ENCODE measurements around the gene SS18L1. TPM values are rescaled to one million over a fixed set of nuclear protein-coding genes. Genes with fewer than 3 reads are reported as not detected.
A peak's percentile ranks its signal among the peaks of the same experiment; 100 is the strongest.

Gene SS18L1
- total RNA-seq, 2 experiments from 2014 or later = 15.9 to 17.9 TPM

DNA sequence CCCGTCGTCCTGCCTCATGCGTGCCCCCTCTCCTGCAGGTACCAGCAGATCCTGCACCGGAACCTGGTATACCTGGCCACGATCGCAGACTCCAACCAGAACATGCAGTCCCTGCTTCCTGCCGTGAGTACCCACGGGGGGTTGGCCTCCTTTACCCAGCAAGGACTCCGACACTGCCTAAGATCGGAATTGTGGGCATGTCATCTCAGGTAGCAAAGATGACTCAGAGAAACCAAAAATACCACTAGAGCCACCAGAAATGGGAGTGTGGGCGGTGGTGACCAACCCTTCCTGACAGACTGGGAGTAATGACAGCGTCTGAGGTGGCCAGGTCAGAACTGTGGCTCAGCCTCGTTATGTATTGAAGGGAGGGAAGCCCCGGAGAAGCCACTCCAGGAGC is 16.3 kb downstream of the SS18L1 start:
- no peaks in the 10 kb centered on the region for H3K27me3 Mint-ChIP-seq (ENCODE audit: low read depth)
- peak overlapping the region; percentile 73 for H3K27ac Mint-ChIP-seq
- H3K4me3 Mint-ChIP-seq = no peak overlapping the region
- peaks cover 16% of the 10 kb centered on the region for H3K4me1 Mint-ChIP-seq (ENCODE audit: low read depth)
- peaks cover 27% of the 10 kb centered on the region for H3K36me3 Mint-ChIP-seq (ENCODE audit: low read depth)
- ChIA-PET POLR2A (no interaction called here), CTCF (no interaction called here)
- ATAC-seq (no peak), DNase-seq (peak; percentile 50)
- no peaks in the 10 kb centered on the region for H3K9me3 Mint-ChIP-seq (ENCODE audit: insufficient read depth)

DNA sequence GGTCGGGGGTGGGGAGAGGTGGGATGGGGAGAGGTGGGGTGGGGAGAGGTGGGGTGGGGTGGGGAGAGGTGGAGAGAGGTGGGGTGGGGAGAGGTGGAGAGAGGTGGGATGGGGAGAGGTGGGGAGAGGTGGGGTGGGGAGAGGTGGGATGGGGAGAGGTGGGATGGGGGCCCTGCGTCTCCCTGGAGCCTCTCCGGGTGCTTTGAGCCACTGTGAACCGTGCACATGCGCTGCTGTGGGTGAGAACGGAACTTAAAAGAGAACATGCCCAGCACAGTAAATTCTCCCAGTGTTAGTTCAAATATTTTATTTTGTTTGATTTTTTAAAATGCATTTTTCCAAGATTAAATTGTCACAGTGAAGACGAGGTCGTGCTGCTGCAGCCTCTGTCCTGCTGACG is 16.7 kb downstream of the SS18L1 start:
- ATAC-seq = no peak
- no peaks in the 10 kb centered on the region for H3K27me3 Mint-ChIP-seq (ENCODE audit: low read depth)
- CTCF ChIA-PET = no interaction called here

DNA sequence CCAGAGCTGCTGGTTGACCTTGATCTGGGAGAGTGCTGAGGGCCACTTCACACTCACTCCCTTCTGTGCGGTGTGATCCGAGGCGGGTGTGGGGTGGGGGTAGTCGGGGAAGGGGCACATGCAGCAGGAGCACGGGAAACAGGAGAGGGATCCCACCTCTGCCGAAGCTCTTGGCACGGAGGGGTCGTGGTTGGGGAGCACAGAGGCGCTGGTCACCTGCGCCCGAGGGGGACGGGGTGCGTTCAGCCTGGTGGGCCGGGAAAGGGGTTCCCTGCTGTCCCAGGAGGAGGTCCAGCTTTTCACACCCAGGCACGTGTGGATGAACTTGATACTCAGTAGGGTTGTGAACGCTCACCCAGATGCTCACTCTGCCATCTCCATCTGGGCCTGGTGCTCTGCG is 17.3 kb downstream of the SS18L1 start:
- H3K27me3 Mint-ChIP-seq (ENCODE audit: low read depth) = no peaks in the 10 kb centered on the region
- H3K4me1 Mint-ChIP-seq (ENCODE audit: low read depth) = peaks cover 16% of the 10 kb centered on the region
- no peaks in the 10 kb centered on the region for H3K9me3 Mint-ChIP-seq (ENCODE audit: insufficient read depth)
- ChIA-PET POLR2A (no interaction called here), CTCF (no interaction called here)
- peaks cover 25% of the 10 kb centered on the region for H3K36me3 Mint-ChIP-seq (ENCODE audit: low read depth)
- H3K27ac Mint-ChIP-seq = no peak overlapping the region
- DNase-seq = no peak
- H3K4me3 Mint-ChIP-seq = no peak overlapping the region
- ATAC-seq = no peak

More for the DNA sequence above, 16.7 kb downstream of the SS18L1 start:
- H3K27ac Mint-ChIP-seq = no peak overlapping the region
- POLR2A ChIA-PET = no interaction called here
- H3K9me3 Mint-ChIP-seq (ENCODE audit: insufficient read depth) = no peaks in the 10 kb centered on the region
- H3K4me3 Mint-ChIP-seq = no peak overlapping the region
- H3K36me3 Mint-ChIP-seq (ENCODE audit: low read depth) = peaks cover 28% of the 10 kb centered on the region
- no peak for DNase-seq
- H3K4me1 Mint-ChIP-seq (ENCODE audit: low read depth) = peaks cover 16% of the 10 kb centered on the region

DNA sequence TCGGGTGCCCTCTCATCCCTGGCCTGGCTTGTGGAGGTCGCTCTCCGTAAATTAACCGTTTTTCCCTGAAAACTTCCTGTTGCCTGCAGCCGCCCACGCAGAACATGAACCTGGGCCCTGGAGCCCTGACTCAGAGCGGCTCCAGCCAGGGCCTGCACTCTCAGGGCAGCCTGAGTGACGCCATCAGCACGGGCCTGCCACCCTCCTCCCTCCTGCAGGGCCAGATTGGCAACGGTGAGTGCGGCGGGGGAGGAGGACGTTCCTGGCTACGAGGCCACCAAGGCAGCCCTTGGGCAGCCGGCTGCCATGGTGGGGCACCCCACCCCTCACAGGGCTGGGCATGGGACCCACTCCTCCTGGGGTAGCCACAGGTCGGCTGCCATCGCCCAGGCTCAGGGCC is 17.8 kb downstream of the SS18L1 start:
- ATAC-seq = no peak
- H3K27ac Mint-ChIP-seq = no peak overlapping the region
- peaks cover 30% of the 10 kb centered on the region for H3K36me3 Mint-ChIP-seq (ENCODE audit: low read depth)
- no peak for DNase-seq
- H3K4me1 Mint-ChIP-seq (ENCODE audit: low read depth) = peaks cover 16% of the 10 kb centered on the region
- ChIA-PET POLR2A (no interaction called here), CTCF (no interaction called here)
- no peak overlapping the region for H3K4me3 Mint-ChIP-seq
- H3K27me3 Mint-ChIP-seq (ENCODE audit: low read depth) = no peaks in the 10 kb centered on the region
- no peaks in the 10 kb centered on the region for H3K9me3 Mint-ChIP-seq (ENCODE audit: insufficient read depth)

DNA sequence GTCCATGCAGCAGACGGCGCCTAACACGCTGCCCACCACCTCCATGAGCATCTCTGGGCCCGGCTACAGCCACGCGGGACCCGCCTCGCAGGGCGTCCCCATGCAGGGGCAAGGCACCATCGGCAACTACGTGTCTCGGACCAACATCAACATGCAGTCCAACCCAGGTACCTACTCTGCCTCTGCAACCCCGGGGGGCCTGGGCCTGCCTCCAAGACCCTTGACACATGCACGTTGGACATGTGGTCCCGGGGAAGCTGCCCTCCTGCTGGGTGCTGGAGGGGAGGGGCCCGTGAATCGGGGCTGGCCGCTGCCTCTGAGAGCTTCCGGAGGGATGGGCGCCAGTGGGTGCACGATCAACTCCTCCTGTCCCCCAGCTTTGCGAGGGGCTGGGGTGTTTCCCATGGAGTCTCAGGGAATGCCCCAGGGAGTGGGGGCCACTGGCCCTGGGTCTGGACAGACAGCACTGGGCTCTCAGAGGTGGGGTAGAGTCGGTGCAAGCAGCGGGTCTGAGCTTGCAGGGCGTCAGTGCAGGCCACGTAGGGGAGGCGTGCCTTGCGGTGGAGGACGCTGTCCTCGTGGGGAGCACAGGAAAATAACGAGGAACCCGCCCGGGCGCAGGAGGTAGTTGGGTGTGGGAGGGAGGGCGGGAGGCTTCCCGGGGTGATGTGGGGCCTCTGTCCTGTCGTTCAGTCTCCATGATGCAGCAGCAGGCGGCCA is 19.4 kb downstream of the SS18L1 start:
- ChIA-PET CTCF (no interaction called here), POLR2A (no interaction called here)
- no peak for DNase-seq
- H3K9me3 Mint-ChIP-seq (ENCODE audit: insufficient read depth) = no peaks in the 10 kb centered on the region
- H3K27ac Mint-ChIP-seq = no peak overlapping the region
- no peaks in the 10 kb centered on the region for H3K27me3 Mint-ChIP-seq (ENCODE audit: low read depth)
- H3K36me3 Mint-ChIP-seq (ENCODE audit: low read depth) = peaks cover 31% of the 10 kb centered on the region
- H3K4me3 Mint-ChIP-seq = no peak overlapping the region
- H3K4me1 Mint-ChIP-seq (ENCODE audit: low read depth) = peaks cover 16% of the 10 kb centered on the region
- no peak for ATAC-seq

DNA sequence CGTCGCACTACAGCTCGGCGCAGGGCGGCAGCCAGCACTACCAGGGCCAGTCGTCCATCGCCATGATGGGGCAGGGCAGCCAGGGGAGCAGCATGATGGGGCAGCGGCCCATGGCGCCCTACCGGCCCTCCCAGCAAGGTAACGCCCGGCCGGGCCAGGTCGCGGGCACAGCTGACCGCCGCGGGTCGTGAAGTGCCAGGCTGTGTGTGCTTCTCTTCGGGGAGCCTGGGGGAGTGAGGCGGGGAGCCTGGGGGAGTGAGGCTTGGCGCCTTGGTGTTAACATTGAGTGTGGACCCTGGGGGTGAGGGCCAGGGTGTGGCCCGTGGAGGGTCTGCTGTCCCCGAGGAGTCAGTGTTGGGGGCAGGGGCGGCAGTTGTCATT is 19.9 kb downstream of the SS18L1 start:
- Mint-ChIP-seq H3K27ac (no peak overlapping the region), H3K9me3 (ENCODE audit: insufficient read depth) (no peaks in the 10 kb centered on the region), H3K4me3 (no peak overlapping the region), H3K4me1 (ENCODE audit: low read depth) (peaks cover 15% of the 10 kb centered on the region), H3K27me3 (ENCODE audit: low read depth) (no peaks in the 10 kb centered on the region), H3K36me3 (ENCODE audit: low read depth) (peaks cover 33% of the 10 kb centered on the region)
- ChIA-PET POLR2A (no interaction called here), CTCF (no interaction called here)
- no peak for ATAC-seq
- DNase-seq = no peak

DNA sequence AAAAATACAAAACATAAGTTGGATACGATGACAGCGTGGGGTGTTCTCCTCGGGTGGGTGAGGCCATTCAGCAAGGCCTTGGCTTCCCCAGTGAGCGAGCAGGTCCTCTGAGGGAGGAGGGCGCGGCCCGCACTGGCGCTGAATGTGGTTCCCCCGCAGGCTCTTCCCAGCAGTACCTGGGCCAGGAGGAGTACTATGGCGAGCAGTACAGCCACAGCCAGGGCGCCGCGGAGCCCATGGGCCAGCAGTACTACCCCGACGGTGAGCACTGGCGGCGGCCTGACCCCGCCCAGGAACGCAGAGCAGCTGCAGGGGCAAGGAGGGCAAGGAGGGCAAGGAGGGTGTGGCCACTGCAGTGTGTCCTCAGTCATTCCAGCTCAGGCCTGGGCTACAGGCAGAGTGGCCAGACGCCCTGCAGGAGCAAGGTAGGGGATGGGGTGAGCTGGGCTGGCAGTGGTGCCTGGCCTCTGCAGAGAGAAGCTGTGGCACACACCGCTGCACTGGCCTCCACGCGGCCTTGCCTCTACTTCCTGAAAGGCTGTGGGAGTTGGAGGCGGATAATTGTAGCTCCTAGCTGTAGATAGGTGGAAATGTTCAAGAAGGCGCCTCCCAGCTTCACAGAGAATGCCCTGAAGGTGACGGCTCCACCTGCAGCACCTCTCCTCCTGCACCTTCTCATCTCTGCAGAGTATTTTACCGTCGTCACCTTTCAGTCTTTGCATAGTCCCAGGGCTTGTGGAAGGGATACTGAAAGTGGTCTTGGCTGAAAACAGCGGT is 20.6 kb downstream of the SS18L1 start:
- ChIA-PET CTCF (no interaction called here), POLR2A (no interaction called here)
- Mint-ChIP-seq H3K9me3 (ENCODE audit: insufficient read depth) (no peaks in the 10 kb centered on the region), H3K4me3 (no peak overlapping the region), H3K27me3 (ENCODE audit: low read depth) (no peaks in the 10 kb centered on the region), H3K27ac (no peak overlapping the region), H3K4me1 (ENCODE audit: low read depth) (peaks cover 12% of the 10 kb centered on the region), H3K36me3 (ENCODE audit: low read depth) (peaks cover 30% of the 10 kb centered on the region)
- ATAC-seq = no peak
- no peak for DNase-seq

DNA sequence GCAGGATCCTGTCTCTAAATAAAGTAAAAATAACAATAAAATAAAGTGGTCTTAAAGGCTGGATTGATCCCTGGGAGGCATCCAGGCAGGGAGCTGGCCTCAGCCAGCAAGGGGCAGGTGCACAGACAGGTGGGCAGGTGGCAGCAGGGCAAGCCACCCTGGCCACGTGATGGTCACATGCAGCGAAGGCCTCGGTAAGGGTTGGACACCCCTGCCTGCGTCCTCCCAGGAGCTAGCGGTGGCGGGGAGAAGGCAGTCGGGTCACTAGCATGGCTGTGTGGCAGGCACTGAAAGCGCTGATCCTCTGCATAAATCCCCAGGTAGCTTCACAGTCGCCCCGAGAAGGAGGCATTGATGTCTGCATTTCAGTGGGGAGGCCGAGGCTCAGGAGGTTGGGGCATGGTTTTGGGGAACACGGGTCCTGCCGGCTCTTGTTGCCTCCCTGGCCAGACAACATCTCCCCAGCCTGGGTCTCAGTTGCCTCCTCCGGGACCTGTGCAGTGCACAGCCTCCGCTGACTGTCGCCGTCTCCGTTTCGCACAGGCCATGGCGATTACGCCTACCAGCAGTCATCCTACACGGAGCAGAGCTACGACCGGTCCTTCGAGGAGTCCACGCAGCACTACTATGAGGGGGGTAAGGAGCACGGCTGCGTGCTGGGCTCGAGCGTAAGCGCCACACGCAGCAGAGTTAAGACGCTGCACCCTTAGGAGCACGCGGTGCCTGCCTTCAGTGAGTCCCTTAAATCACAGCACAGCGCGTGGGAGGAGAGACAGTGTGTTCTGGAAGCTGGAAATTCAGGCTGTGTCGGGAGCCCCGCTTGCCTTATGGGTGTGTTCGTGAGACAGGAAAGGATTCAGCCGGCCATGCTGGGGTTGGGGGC is 21.6 kb downstream of the SS18L1 start:
- DNase-seq (no peak), ATAC-seq (no peak)
- Mint-ChIP-seq H3K27me3 (ENCODE audit: low read depth) (no peaks in the 10 kb centered on the region), H3K27ac (no peak overlapping the region), H3K9me3 (ENCODE audit: insufficient read depth) (no peaks in the 10 kb centered on the region), H3K4me1 (ENCODE audit: low read depth) (peaks cover 5% of the 10 kb centered on the region), H3K36me3 (ENCODE audit: low read depth) (peaks cover 26% of the 10 kb centered on the region), H3K4me3 (no peak overlapping the region)
- POLR2A ChIA-PET = no interaction called here
- CTCF ChIA-PET = no interaction called here

DNA sequence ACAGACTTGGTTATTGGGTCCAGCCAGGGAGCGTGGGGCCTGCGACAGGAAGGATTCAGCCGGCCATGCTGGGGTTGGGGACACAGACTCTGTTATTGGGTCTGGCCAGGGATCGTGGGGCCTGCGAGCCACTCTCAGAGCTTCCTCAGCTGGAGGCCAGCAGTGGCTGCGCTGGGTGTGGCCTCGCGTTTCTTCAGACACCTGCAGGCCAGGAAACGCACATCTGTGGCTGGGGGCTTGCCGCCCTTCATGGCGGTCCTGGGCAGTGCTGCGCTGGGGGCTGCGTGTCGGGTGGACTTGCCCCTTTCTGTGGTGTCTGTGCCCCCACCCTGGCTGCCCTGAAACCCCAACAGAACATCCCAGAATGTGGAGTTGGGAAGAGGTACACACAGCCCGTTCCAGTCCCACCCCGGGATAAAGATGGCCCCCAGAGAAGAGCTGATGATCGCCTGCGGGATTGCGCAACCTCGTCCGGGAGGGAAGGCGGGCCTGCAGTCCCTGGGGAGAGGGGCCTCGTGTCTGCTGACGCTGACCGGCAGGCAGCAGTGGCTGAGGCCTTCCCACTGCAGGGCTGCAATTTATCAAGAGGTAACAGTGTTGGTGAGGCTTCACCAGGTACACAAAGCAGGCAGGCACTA is 22.3 kb downstream of the SS18L1 start:
- Mint-ChIP-seq H3K27ac (no peak overlapping the region), H3K27me3 (ENCODE audit: low read depth) (no peaks in the 10 kb centered on the region), H3K9me3 (ENCODE audit: insufficient read depth) (no peaks in the 10 kb centered on the region), H3K4me1 (ENCODE audit: low read depth) (no peaks in the 10 kb centered on the region), H3K36me3 (ENCODE audit: low read depth) (peaks cover 22% of the 10 kb centered on the region), H3K4me3 (no peak overlapping the region)
- ChIA-PET POLR2A (no interaction called here), CTCF (no interaction called here)
- ATAC-seq = no peak
- no peak for DNase-seq

DNA sequence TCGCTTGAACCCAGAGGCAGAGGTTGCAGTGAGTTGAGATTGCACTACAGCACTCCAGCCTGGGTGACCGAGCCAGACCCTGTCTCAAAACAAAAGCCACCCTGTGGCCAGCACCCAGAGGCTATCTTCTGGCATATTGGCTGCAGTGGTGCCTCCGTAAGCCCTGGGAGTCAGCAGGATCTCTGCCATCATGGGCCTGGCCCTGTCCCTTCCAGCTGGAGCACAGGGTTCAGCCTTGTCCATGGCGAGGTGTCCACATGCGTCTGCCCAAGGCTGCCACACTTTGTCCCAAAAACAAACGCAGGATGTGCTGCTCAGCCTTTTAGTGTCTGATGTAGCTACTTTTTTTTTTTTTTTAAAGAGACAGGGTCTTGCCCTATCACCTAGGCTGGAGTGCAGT is 23.9 kb downstream of the SS18L1 start:
- no peaks in the 10 kb centered on the region for H3K9me3 Mint-ChIP-seq (ENCODE audit: insufficient read depth)
- no peak overlapping the region for H3K27ac Mint-ChIP-seq
- ATAC-seq (no peak), DNase-seq (no peak)
- CTCF ChIA-PET = interaction anchor here (1.3 kb wide), 1 partner anchor 157 kb away, joined by 5 read pairs; no protein-coding TSS in a partner anchor
- no peak overlapping the region for H3K4me3 Mint-ChIP-seq
- POLR2A ChIA-PET = no interaction called here
- H3K4me1 Mint-ChIP-seq (ENCODE audit: low read depth) = no peaks in the 10 kb centered on the region
- no peaks in the 10 kb centered on the region for H3K27me3 Mint-ChIP-seq (ENCODE audit: low read depth)
- H3K36me3 Mint-ChIP-seq (ENCODE audit: low read depth) = peaks cover 19% of the 10 kb centered on the region

DNA sequence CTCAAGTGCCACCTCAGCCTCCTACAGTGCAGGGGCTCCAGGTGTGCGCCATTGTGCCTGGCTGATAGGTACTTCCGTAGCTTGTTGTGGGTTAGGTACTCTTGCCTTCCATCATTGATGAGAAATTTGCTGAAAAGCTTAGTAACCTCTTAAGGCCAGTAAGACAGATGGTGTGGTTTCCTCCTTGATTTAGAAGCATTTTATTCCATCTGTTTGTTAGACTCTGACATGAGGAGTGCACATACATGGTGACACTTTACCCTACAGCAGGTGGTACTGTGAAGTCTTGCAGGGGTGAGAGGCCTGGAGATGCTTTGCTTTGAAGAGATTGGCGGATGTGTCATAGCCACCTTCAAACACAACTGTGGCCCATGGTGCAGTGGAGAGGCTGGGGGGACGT is 24.5 kb downstream of the SS18L1 start:
- H3K9me3 Mint-ChIP-seq (ENCODE audit: insufficient read depth) = no peaks in the 10 kb centered on the region
- H3K36me3 Mint-ChIP-seq (ENCODE audit: low read depth) = peaks cover 19% of the 10 kb centered on the region
- DNase-seq (no peak), ATAC-seq (no peak)
- H3K4me1 Mint-ChIP-seq (ENCODE audit: low read depth) = no peaks in the 10 kb centered on the region
- no peak overlapping the region for H3K4me3 Mint-ChIP-seq
- POLR2A ChIA-PET = no interaction called here
- no peak overlapping the region for H3K27ac Mint-ChIP-seq
- CTCF ChIA-PET = no interaction called here
- no peaks in the 10 kb centered on the region for H3K27me3 Mint-ChIP-seq (ENCODE audit: low read depth)

Data from activated CD8-positive, alpha-beta T cell treated with anti-CD3 and anti-CD28 coated beads, Interleukin-2, amount 10 ng/mL, durations not matched to agents 7 days and 5 days (primary cell).